ENCODE data around the gene IGSF23.
"Not testable (repeated sequence)": the region's sequence is repeated elsewhere in the genome, so short reads cannot be mapped to it uniquely, and the experiment has no call there.

The IGSF23 gene

GRCh38 chr19:44668985-44669764, 55.8 kb downstream of the IGSF23 start:
- DNase-seq = no peak

- DNase-seq = not testable (repeated sequence)
These were observed 56.7 kb downstream of the IGSF23 start for GRCh38 chr19:44670027-44670426.

GRCh38 chr19:44671400-44671799, 58.0 kb downstream of the IGSF23 start, which contains the start of gene CEACAM19:
Gene CEACAM19 (plus strand): TSS chr19:44671482. CDS start chr19:44671932, 450 bp downstream.
- no peak for DNase-seq

- DNase-seq = no peak
These were observed 58.9 kb downstream of the IGSF23 start for GRCh38 chr19:44672226-44672625.

GRCh38 chr19:44673510-44673909, 60.1 kb downstream of the IGSF23 start:
- no peak for DNase-seq

GRCh38 chr19:44675521-44675920, 62.2 kb downstream of the IGSF23 start:
- no peak for DNase-seq

GRCh38 chr19:44677019-44677811, 63.9 kb downstream of the IGSF23 start:
- peak; percentile 85 for DNase-seq

- no peak for DNase-seq
These were observed 67.2 kb downstream of the IGSF23 start for GRCh38 chr19:44680536-44680935.

- no peak for DNase-seq
These were observed 68.8 kb downstream of the IGSF23 start for GRCh38 chr19:44681992-44682790.

- no peak for DNase-seq
These were observed 69.4 kb downstream of the IGSF23 start for GRCh38 chr19:44682807-44683206.

GRCh38 chr19:44683434-44684210, 70.3 kb downstream of the IGSF23 start:
- DNase-seq = no peak

GRCh38 chr19:44684396-44684795, 71.0 kb downstream of the IGSF23 start:
- not testable (repeated sequence) for DNase-seq

GRCh38 chr19:44684892-44685863, 71.8 kb downstream of the IGSF23 start:
- DNase-seq = peak; percentile 96

- peak; percentile 48 for DNase-seq
These were observed 72.5 kb downstream of the IGSF23 start for GRCh38 chr19:44685877-44686276.

All from fibroblast of skin of right biceps (primary cell).